Measurements from ENCODE around the gene CYTH4.

The CYTH4 gene

GRCh38 chr22:37273126-37273845, 9.0 kb upstream of the CYTH4 start:
- DNase-seq: no peak

- DNase-seq: no peak
These were observed 8.5 kb upstream of the CYTH4 start for GRCh38 chr22:37273846-37274225.

GRCh38 chr22:37274380-37274862, 7.9 kb upstream of the CYTH4 start:
- no peak for DNase-seq

- DNase-seq: no peak
These were observed 7.2 kb upstream of the CYTH4 start for GRCh38 chr22:37275134-37275533.

- no peak for DNase-seq
These were observed 6.7 kb upstream of the CYTH4 start for GRCh38 chr22:37275622-37276021.

- DNase-seq: no peak
These were observed 5.5 kb upstream of the CYTH4 start for GRCh38 chr22:37276776-37277175.

GRCh38 chr22:37277384-37277783, 4.9 kb upstream of the CYTH4 start:
- DNase-seq: no peak

- DNase-seq: no peak
These were observed 4.0 kb upstream of the CYTH4 start for GRCh38 chr22:37278261-37278660.

GRCh38 chr22:37279331-37280181, 2.8 kb upstream of the CYTH4 start:
- DNase-seq: no peak

GRCh38 chr22:37280718-37281117, 1.6 kb upstream of the CYTH4 start:
- DNase-seq: no peak

- no peak for DNase-seq
These were observed 1.1 kb upstream of the CYTH4 start for GRCh38 chr22:37281195-37281594.

- no peak for DNase-seq
These were observed 493 bp upstream of the CYTH4 start for GRCh38 chr22:37281646-37282384.

GRCh38 chr22:37283393-37283937, 1.2 kb downstream of the CYTH4 start:
- no peak for DNase-seq

- no peak for DNase-seq
These were observed 2.0 kb downstream of the CYTH4 start for GRCh38 chr22:37284126-37284804.

GRCh38 chr22:37284805-37285355, 2.6 kb downstream of the CYTH4 start:
- no peak for DNase-seq

GRCh38 chr22:37285937-37286336, 3.6 kb downstream of the CYTH4 start:
- no peak for DNase-seq

GRCh38 chr22:37287550-37287951, 5.2 kb downstream of the CYTH4 start:
- DNase-seq: no peak

- no peak for DNase-seq
These were observed 6.2 kb downstream of the CYTH4 start for GRCh38 chr22:37288521-37288920.

GRCh38 chr22:37289156-37289735, 6.9 kb downstream of the CYTH4 start:
- DNase-seq: no peak

- DNase-seq: no peak
These were observed 8.4 kb downstream of the CYTH4 start for GRCh38 chr22:37290737-37291136.

- DNase-seq: no peak
These were observed 9.4 kb downstream of the CYTH4 start for GRCh38 chr22:37291559-37292298.

All from DMS79 (cell line).